Fibroblast of pulmonary artery (primary cell): Measurements from ENCODE around the gene LCNL1.

Experiments used
- DNase-seq: peaks from one replicate; pipeline ENCODE4 v3.0.0-alpha.2; 2010; ENCODE audit warnings: low read depth
- H3K4me3 ChIP-seq: replicated peaks from 2 replicates; pipeline ENCODE4 v1.5.1; 2011; ENCODE audit warnings: low read depth, mild to moderate bottlenecking, control low read depth, low read length, moderate library complexity
- TF ChIP-seq, protein P1 (sequence below): IDR thresholded peaks from 2 replicates; pipeline ENCODE4 v1.5.1; 2011; ENCODE audit warnings: mild to moderate bottlenecking, control low read depth, low read length, inconsistent platforms; ENCODE audit errors: missing control alignments

Gene LCNL1

DNA sequence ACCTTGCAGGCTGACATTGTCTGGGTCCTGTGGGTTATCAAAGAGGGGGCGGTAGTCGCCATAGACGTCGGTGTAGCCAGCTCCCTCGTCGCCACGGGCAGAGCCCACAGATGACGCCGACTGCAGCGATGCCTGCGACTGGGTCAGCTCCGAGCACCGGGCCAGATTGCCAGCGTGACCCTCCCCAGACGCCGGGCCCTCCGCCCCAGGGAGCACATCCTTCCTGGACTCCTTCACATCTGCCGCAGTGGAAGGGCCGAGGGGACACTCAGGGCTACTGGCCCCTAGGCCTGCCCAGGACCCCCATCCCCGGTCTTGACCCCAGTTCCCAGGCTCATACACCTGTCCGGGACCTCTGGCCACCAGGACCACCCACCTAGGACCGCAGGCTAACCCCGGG lies 31.4 kb downstream of the LCNL1 start:
- H3K4me3 ChIP-seq, result no peak overlapping the region
- TF ChIP-seq, protein P1, sequence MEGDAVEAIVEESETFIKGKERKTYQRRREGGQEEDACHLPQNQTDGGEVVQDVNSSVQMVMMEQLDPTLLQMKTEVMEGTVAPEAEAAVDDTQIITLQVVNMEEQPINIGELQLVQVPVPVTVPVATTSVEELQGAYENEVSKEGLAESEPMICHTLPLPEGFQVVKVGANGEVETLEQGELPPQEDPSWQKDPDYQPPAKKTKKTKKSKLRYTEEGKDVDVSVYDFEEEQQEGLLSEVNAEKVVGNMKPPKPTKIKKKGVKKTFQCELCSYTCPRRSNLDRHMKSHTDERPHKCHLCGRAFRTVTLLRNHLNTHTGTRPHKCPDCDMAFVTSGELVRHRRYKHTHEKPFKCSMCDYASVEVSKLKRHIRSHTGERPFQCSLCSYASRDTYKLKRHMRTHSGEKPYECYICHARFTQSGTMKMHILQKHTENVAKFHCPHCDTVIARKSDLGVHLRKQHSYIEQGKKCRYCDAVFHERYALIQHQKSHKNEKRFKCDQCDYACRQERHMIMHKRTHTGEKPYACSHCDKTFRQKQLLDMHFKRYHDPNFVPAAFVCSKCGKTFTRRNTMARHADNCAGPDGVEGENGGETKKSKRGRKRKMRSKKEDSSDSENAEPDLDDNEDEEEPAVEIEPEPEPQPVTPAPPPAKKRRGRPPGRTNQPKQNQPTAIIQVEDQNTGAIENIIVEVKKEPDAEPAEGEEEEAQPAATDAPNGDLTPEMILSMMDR, result no peak

DNA sequence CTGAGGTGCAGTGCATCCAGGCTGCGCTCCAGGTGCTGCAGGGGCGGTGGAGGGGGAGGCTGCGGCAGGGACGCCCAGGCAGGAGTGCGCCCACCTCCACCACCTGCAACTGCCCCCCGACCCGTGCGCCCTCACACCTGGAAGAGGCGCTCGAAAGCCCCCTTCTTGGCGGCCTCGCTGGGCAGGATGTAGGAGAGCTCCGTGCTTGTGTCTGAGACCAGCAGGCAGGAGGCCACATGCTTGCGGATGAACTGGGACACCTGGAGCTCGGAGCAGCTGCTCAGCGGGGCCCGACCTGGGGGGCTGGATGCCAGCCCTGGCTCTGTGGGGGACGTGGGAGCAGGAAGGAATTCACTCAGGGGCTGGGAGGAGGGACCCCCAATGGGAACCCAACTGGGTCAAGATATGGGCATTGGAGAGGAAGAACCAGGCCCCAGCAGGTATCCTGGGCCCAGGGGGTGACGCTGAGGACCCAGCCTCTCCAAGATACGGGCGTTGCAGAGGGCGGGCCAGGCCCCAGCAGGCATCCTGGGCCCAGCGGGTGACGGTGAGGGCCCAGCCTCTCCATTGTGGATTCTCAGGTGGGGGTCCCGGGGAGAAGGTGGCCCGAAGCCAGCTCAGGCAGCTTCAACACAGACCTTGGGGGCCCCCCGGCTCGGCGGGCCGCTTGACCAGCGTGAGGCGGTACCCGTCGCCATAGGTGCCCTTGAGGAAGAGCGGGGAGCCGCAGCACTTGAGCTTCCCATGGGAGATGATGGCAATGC lies 32.2 kb downstream of the LCNL1 start:
- H3K4me3 ChIP-seq, result no peak overlapping the region
- DNase-seq, result no peak
- TF ChIP-seq, protein P1, result no peak

More for the DNA sequence above, 31.4 kb downstream of the LCNL1 start:
- no peak for DNase-seq

DNA sequence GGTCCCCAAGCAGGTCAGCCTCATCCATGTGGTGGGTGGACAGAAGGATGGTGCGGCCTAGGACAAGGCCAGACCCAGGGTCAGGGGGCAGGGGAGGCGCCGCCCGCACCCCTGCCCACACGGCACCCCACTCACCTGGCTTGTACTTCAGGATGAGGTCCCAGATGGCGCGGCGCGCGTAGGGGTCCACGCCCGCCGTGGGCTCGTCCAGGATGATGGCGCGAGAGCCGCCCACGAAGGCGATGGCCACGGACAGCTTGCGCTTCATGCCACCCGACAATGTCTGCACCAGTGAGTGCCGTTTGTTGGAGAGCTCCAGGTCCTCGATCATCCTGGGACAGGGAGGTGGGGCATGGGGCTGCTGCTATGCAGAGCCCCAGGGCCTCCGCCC lies 32.7 kb downstream of the LCNL1 start:
- H3K4me3 ChIP-seq, result no peak overlapping the region
- TF ChIP-seq, protein P1, result no peak
- no peak for DNase-seq

DNA sequence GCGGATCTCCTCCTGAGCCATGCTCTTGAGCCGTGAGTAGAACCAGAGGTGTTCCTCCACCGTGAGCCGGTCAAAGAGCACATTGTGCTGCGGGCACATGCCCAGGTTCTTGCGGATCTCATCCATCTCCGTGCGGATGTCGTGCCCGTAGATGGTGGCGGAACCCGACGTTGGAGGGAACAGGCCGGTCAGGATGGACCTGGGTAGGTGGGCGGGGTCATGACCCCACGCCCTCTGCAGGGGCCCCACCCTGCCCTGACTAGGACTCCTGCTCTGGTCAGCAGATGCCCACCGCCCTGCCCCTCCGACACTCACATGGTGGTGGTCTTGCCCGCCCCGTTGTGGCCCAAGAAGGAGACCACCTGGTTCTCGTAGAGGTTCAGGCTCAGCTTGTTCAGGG lies 33.2 kb downstream of the LCNL1 start:
- no peak overlapping the region for H3K4me3 ChIP-seq
- no peak for DNase-seq
- TF ChIP-seq, protein P1, result no peak

DNA sequence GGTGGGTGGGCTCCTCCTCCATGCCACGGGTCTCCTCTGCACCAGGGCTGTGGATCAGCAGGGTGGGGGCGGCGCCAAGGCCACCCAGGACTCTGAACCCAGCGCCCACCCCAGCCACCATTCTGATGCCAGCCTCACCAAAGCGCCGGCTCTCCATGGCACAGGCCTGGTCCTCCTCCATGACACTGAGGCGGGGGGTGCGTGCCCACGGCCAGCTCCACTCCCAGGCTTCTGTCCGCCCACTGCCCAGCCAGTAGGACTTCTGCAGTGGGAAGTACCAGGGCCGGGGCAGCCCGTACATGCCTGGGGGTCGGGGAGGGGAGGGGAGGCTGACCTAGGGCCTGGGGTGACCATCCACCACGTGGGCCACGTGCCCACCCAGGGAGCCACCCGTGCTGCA lies 33.6 kb downstream of the LCNL1 start:
- TF ChIP-seq, protein P1, result no peak
- no peak for DNase-seq

DNA sequence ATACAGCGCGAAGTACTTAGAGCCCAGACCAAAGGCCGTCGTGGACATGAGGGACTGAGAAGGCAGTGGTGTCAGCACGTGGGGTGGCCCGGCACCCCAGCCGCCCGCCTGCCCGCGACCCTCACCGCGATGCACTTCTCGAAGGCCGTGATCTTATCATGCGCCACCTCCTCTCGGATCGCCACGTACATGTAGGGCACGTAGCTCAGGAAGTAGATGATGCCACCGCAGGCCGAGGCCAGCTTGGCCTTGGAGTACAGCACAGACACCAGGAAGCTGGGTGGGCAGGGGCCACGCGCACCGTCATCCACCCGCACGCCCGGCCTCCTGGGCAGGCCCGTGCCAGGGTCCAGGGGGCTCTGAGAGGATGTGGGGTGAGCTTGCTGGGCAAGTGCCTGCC lies 34.3 kb downstream of the LCNL1 start:
- no peak overlapping the region for H3K4me3 ChIP-seq
- no peak for DNase-seq
- TF ChIP-seq, protein P1, result no peak

More for the DNA sequence above, 33.6 kb downstream of the LCNL1 start:
- no peak overlapping the region for H3K4me3 ChIP-seq
